ENCODE data around the gene ADCY7. TPM values are rescaled to one million over a fixed set of nuclear protein-coding genes. Genes with fewer than 3 reads are reported as not detected.

Gene ADCY7
- total and polyA plus RNA-seq, 9 of the 15 experiments (the other 6 are each of a cell fraction or from before 2014, with no cell fraction given), result 2.3 to 108 (median 28.6) TPM

GRCh38 chr16:50269769-50270509 lies 3.6 kb downstream of the ADCY7 start (continued):
- peak; percentile 66; the same call in 1 of the 2 replicates for TF ChIP-seq ZBTB2 (IDR thresholded peaks at IDR 0.05)
- no peak for TF ChIP-seq NR2C1 (IDR thresholded peaks at IDR 0.05)
- no peak for TF ChIP-seq NR2C1 (tag; IDR thresholded peaks at IDR 0.05)
- peak; percentile 48; the same call in 1 of the 2 replicates for TF ChIP-seq GATA2 (CRISPR knock-in tag; IDR thresholded peaks at IDR 0.05)
- no peak for TF ChIP-seq ZNF589 (CRISPR knock-in tag; IDR thresholded peaks at IDR 0.05; ENCODE audit: low read depth)

- no peaks in the 10 kb centered on the region for H3K9me3 ChIP-seq (replicated peaks; ENCODE audit: control insufficient read depth, insufficient read depth, low read depth, low read length)
- ATAC-seq (no peak), DNase-seq (ENCODE audit: extremely low read depth in 1 of 4, low spot score in 3 of 4) (no peak), FAIRE-seq (no peak)
- no peaks in the 10 kb centered on the region for H3K27me3 ChIP-seq (ENCODE audit: control insufficient read depth in 2 of 2, insufficient read depth in 2 of 2, low read length in 2 of 2)
- peak overlapping the region; percentile 31; the same call in 1 of the 3 replicates for H3K27ac ChIP-seq (ENCODE audit: extremely low read depth, low read depth, low read length)
- peaks cover 100% of the 10 kb centered on the region for H3K79me2 ChIP-seq (ENCODE audit: control insufficient read depth, insufficient read depth, low read length)
- H2AFZ ChIP-seq (ENCODE audit: low read depth, low read length), result no peak overlapping the region
- H3K4me1 ChIP-seq (replicated peaks in 1 of 2; ENCODE audit: control insufficient read depth in 2 of 2, insufficient read depth in 2 of 2, low read length in 2 of 2), result peaks cover 41 to 87% of the 10 kb centered on the region in 2 experiments
- WGBS (ENCODE audit: insufficient coverage, low coverage, missing lambda C conversion rate), result 92% methylated on average over 13 of the region's 13 CpGs
- intact Hi-C loops (cut with micrococcal nuclease) (no loop called here), in situ Hi-C loops (cut with MboI) (loop anchor here (25.0 kb wide), 1 partner anchor 1658 kb away; the partner anchor contains the start of gene N4BP1)
- peaks cover 3% of the 10 kb centered on the region for H3K9me1 ChIP-seq (ENCODE audit: control insufficient read depth, insufficient read depth, low read length)
- no peak overlapping the region for H3K4me2 ChIP-seq (ENCODE audit: insufficient read depth, low read length)
- H4K20me1 ChIP-seq (replicated peaks; ENCODE audit: control insufficient read depth, insufficient read depth, low read length), result peaks cover 19% of the 10 kb centered on the region; the same call in 1 of the 2 replicates
- no peak overlapping the region for H3K4me3 ChIP-seq
- ChIA-PET POLR2A (interaction anchor here (1.7 to 2.3 kb wide), 2 partner anchors 16 to 20 kb away, joined by 4 to 7 read pairs; no protein-coding TSS in a partner anchor), CTCF (ENCODE audit: low intra/inter-chr PET ratio) (no interaction called here)
- H3K9ac ChIP-seq (ENCODE audit: insufficient read depth in 1 of 2, low read depth in 2 of 2, low read length in 2 of 2), result peak overlapping the region in 1 of 2 experiments; percentile 80; a peak in 1 of 4 replicates
- no TSS peak for BruUV-seq (replicated peaks)
- peaks cover 48% of the 10 kb centered on the region; the same call in 2 of the 3 replicates for H3K36me3 ChIP-seq (ENCODE audit: control insufficient read depth, insufficient read depth, low read length)
- TF ChIP-seq BCLAF1 (IDR thresholded peaks at IDR 0.05; ENCODE audit: borderline replicate concordance in 1 of 2, control insufficient read depth in 1 of 2, low read depth in 2 of 2, low read length in 1 of 2) (no peak), TCF3 (CRISPR knock-in tag; IDR thresholded peaks at IDR 0.05) (no peak), FOXP4 (CRISPR knock-in tag; IDR thresholded peaks at IDR 0.05; ENCODE audit: borderline replicate concordance) (no peak), ZBTB34 (CRISPR knock-in tag; IDR thresholded peaks at IDR 0.05) (no peak)
Observed at GRCh38 chr16:50270510-50271147, 4.3 kb downstream of the ADCY7 start.
